HepG2 (cell line): ENCODE data around the gene RIMBP2.

Experiments
- ADNP ChIP-seq: sonication (generic); formaldehyde crosslinking; IDR thresholded peaks from 2 replicates; pipeline ENCODE4 v1.4.0; 2020; ENCODE audit warnings: missing genetic modification reagents
- CHD2 ChIP-seq: IDR thresholded peaks from 2 replicates; pipeline ENCODE4 v1.6.1; 2011; ENCODE audit warnings: low read depth, low read length, improper control_type of control experiment
- POLR2A ChIP-seq, 2 experiments: IDR thresholded peaks; 2 replicates each; pipeline ENCODE4 v1.6.1; 2011; ENCODE audit warnings: low read depth in 2 of 2, low read length in 2 of 2, mild to moderate bottlenecking in 1 of 2, moderate library complexity in 1 of 2; ENCODE audit not compliant: insufficient read depth in 1 of 2
- POLR2AphosphoS5 ChIP-seq: IDR thresholded peaks from 2 replicates; pipeline ENCODE4 v1.6.1; 2012; ENCODE audit warnings: low read depth, low read length
- SALL2 ChIP-seq: sonication (generic); formaldehyde crosslinking; IDR thresholded peaks from 2 replicates; pipeline ENCODE4 v1.8.1; 2023; ENCODE audit warnings: mild to moderate bottlenecking, missing genetic modification reagents, inconsistent platforms
- SCMH1 ChIP-seq: sonication (generic); formaldehyde crosslinking; IDR thresholded peaks from 2 replicates; pipeline ENCODE4 v1.9.0; 2021; ENCODE audit warnings: missing genetic modification reagents, mild to moderate bottlenecking, borderline replicate concordance
- SMAD1 ChIP-seq: sonication (generic); formaldehyde crosslinking; IDR thresholded peaks from 2 replicates; pipeline ENCODE4 v1.4.0; 2020; ENCODE audit warnings: missing genetic modification reagents, low read depth, mild to moderate bottlenecking, borderline replicate concordance
- TCF12 ChIP-seq, 2 experiments: fragments of 450-650 bp in 1 of 2; sonication (generic) in 1 of 2; formaldehyde crosslinking in 1 of 2; IDR thresholded peaks; 2 replicates each; pipeline versions ENCODE4 v1.6.1 to v1.8.0; 2017 to 2022; ENCODE audit warnings: antibody characterized with exemption in 1 of 2, mild to moderate bottlenecking in 1 of 2, missing genetic modification reagents in 1 of 2, moderate library complexity in 1 of 2
- THAP11 ChIP-seq: IDR thresholded peaks from 2 replicates; pipeline ENCODE4 v1.6.1; 2016; ENCODE audit warnings: missing biosample characterization, missing genetic modification reagents

DNA sequence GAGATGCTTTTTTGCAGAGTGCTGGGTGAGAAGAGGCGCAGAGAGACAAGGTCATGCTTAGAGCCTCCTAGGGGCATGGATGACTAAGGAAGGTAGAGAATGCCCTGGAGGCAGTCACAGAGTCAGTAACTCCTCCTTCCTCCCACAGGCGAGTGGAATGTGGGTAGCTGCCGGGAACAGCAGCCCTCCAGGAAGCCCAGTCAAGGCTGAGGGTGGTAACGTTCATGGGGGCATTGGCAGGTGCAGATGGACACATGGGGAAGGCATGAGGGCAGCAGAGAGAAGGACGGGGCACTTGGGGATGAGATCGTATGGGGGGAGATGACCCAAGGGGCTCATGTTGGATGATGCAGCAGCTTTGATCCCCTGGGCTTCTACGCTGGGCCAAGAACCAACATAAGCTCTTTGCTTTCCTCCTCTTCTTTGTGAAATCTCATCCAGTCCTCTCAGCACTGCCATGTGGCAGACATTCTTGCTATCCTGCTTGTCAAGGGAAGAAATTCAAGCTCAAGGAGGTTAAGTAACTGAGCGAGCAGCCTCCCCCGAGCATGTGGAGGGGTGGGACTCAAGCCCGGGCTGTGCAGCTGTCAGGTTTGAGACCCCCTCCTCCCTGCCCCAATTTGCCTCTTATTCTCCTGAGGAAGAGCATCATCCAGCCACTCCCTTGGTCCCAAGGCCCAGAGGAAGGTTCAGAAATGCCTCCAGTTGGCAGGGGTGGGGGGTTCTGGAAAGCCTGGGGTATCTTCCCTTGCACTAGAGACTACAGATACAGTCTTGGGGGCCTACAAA is 190.5 kb downstream of the RIMBP2 start:
- TF ChIP-seq SCMH1 (CRISPR knock-in tag) (no peak), CHD2 (no peak), THAP11 (no peak), ADNP (CRISPR knock-in tag) (no peak), SMAD1 (CRISPR knock-in tag) (no peak), POLR2A (IDR thresholded peaks at IDR 0.05; ENCODE audit: insufficient read depth in 1 of 2, low read depth in 2 of 2, low read length in 2 of 2) (no peak), POLR2AphosphoS5 (no peak), SALL2 (no peak), TCF12 (IDR thresholded peaks at IDR 0.05) (no peak), TCF12 (CRISPR knock-in tag; IDR thresholded peaks at IDR 0.05) (no peak)
